GM21526 (cell line): ENCODE data around the gene SOCS7.
"Not testable (repeated sequence)": the region's sequence is repeated elsewhere in the genome, so short reads cannot be mapped to it uniquely, and the experiment has no call there.

Experiments
- ATAC-seq: cut with Tn5 transposase; IDR thresholded peaks from one replicate; pipeline ENCODE4 v1.9.1; 2021; ENCODE audit warnings: moderate library complexity; ENCODE audit not compliant: unreplicated experiment, low FRiP score

Gene SOCS7

DNA sequence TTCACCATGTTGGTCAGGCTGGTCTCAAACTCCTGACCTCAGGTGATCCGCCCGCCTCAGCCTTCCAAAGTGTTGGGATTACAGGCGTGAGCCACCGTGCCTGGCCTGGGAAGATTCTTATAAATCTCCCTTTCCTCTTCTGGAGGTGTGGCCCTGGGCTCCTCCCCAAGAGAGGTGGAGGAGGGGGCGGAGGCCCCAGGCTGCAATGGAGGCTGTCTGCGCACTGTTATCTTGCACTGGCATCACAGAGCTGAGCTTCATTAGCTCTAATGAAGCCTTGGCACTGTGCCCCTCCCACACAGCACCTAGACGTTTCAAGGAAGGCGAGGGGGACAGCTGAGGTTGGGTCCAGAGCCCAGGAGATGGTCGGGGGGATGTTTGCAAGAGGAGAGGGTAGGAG is 84.2 kb downstream of the SOCS7 start:
- ATAC-seq, result no peak

DNA sequence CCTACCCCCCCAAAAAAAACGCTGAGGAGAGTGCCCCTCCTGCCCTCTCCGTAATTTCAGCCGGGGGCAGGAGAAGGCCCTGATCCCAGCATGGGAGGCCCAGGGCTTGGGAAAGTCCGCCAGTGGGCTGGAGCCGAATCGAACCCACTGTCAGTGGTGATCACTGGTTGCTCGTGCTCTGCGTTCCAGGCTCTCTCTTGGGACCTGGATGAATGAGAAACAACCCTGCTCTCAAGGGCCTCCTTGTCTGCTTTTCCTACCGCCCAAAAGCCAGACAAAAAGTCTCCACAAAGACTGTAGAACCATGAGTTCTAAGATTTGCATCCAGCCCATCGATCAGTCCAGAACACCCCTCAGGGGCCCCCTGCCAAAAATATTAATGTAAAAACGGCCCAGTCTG is 84.7 kb downstream of the SOCS7 start:
- ATAC-seq, result no peak

DNA sequence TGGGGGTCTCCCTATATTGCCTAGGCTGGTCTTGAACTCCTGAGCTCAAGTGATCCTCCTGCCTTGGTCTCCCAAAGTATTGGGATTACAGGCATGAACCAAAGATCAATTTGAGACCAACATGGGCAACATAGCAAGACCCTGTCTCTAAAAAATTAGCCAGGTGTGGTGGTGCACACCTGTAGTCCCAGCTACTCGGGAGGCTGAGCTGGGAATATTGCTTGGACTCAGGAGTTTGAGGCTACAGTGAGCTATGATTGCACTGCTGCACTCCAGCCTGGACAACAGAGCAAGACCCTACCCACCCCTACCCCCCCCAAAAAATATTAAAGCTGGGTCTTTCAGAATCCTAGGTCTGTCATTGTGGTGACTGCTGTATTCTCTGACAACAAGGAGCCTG is 85.7 kb downstream of the SOCS7 start:
- ATAC-seq, result not testable (repeated sequence)

- no peak for ATAC-seq
These were observed 87.8 kb downstream of the SOCS7 start for GRCh38 chr17:38439436-38439835.

GRCh38 chr17:38440614-38441397 is 89.2 kb downstream of the SOCS7 start:
- ATAC-seq, result no peak

GRCh38 chr17:38441429-38442061 is 89.9 kb downstream of the SOCS7 start:
- no peak for ATAC-seq

DNA sequence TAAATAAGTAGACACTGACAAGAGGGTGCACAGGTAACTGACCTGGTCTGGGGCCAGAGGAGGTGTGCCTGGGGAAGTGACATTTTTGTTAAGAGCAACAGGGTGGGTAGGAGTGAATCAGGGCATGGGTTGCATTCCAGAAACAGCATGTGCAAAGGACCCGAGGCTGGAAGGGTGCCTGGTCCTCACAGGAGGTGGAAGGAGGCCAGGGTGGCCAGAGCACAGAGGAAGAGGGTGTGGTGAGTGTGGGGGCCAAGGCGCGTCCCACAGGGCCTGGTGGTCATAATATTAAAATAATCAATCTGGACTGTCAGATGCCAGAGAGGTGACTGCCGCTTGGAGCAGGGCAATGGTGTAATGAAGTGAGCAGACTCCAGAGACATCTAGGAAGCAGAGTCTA is 90.9 kb downstream of the SOCS7 start:
- no peak for ATAC-seq

DNA sequence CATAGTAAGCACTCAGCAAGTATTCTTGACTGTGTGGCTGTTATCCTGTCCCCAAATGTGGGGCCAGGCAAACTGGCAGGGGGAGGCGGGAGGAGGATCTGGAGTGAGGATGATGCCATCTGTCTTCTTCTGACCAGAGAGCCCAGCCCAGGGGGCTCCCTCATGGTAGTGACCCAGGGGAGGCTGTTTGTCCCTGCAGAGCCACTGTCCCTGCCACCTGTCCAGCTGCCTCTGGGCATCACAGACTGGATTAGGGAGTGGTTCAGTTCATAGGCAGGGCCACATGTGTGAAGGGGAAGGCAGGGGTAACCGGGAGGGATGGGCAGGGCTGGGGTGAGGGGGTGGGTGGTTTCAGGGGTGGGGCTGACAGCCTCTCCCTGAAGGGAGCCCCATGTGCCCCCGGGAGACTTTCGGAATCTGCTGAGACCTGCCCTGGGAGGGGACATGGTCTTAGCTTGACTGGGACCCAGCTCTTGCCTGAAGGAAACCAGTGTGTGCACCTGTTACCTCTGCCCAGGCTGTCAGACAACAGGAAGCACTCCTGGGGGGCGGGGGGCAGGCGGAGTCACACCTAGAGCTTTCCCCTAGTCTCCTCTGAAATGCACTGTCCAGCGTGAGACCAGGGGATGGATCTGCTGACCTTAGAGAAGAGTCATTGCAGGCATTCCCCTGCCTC is 91.8 kb downstream of the SOCS7 start:
- ATAC-seq, result no peak

DNA sequence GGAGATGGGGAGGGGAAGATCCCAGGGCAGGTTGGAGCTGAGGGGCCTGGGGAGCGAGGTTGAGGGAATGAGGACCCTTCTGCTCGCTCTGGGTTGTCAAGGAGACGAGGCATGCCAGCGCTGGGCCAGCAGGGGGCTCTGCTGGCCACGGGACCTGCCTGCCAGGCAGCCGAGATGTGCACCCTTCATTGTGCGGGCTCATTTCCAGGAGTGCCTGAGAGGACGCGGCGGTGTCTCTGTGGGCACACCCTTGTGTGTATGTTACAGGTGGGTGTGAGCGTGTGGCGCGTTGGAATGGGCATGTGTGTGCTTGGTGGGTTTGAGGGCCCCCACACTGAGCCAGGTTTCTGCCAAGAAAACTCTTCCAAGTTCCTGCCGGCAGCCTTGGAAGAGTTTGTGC is 92.5 kb downstream of the SOCS7 start:
- ATAC-seq, result no peak

GRCh38 chr17:38447502-38448085 is 96.0 kb downstream of the SOCS7 start:
- no peak for ATAC-seq

- no peak for ATAC-seq
These were observed 96.6 kb downstream of the SOCS7 start for GRCh38 chr17:38448208-38448771.

DNA sequence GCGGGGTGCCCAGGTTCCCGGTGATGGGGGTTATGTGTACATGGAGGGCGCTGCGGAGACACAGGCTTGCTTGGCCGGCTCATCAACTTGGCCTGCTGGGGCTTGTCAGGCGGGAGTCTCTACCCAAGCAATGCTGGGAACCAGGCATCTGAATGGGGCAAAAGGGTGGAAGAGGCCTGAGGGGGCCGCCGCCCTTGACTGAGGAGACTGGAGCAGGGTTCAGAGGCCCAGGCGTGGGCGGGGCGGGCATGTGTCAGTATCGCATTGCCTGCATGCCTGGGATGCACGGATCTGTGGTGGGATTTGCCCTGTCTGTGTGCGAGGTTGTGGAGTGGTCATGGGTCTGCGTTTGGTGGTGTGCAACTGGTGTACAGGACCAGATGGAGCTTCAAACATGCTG is 97.7 kb downstream of the SOCS7 start:
- no peak for ATAC-seq

DNA sequence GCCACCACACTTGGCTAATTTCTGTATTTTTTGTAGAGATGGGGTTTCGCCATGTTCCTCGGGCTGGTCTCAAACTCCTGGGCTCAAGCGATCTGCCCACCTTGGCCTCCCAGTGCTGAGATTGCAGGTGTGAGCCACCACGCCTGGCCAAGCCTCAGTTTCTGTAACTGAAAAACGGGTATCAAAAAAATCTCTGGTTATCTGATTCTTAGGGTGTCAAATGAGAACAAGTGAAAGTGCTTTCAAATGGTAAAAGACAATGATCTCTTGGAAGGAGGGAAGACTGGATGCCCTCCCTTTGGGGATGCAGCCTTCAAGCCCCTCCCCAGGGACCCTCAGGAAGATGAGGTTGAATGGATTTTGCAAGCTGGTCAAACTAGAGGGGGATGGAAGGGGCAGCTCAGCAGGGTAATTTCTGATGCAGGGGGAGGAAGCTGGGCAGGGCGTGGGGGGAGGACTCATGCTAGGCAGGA is 98.9 kb downstream of the SOCS7 start:
- ATAC-seq, result no peak

- ATAC-seq, result no peak
These were observed 99.6 kb downstream of the SOCS7 start for GRCh38 chr17:38451030-38451839.

DNA sequence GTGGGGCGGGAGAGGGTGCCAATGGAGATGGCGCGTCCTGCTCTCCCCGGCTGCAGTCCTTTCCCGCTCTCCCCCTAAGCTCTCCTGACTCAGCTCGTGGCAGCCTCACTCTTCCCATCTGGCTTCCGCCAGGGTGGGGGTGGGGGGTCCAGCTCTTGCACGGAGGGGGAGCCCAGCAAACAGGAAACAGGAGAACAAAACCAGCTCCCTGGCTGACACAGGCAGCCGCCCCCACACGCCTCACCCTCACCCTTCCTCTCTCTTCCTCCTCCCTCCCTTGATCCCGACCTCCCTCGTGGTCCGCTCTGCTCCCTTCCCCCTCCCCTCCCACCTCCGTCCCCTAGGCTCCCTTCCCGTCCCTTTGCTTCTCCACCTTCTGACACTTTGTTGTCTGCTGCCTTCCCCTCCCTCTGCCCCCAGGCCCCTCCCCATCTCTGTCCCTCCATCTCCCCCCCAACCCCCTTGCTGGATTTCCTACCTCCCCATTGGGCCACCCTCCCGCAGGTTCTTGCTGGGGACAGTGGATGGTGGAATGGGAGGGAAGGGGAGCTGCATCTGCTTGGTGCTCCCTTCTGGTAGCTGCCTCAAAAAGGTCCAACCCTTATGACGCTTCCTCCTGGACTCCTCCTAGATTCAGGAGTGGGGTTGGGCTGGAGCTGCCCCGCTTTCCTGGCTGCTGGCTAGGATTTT is 100.3 kb downstream of the SOCS7 start:
- no peak for ATAC-seq

DNA sequence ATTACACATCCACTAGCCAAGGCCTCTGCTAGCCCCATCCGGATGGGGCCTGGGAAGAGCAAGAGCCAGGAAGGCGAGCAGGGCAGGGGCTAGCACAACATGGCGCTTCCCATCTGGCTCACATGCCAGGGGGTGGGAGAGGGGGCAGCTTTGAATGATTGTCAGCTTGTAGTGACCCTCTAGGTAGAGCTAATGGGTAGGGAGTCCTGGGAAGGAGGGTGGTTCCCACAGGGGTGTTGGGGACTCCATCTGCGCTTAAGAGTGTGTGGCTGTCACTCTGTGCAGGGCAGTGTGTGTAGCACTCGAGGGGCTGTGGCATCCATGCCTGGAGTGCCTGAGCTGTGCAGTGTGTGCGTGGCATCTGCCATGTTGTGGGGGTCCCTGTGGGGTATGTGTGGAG is 101.1 kb downstream of the SOCS7 start:
- ATAC-seq, result no peak

GRCh38 chr17:38453951-38454421 is 102.3 kb downstream of the SOCS7 start:
- ATAC-seq, result no peak

DNA sequence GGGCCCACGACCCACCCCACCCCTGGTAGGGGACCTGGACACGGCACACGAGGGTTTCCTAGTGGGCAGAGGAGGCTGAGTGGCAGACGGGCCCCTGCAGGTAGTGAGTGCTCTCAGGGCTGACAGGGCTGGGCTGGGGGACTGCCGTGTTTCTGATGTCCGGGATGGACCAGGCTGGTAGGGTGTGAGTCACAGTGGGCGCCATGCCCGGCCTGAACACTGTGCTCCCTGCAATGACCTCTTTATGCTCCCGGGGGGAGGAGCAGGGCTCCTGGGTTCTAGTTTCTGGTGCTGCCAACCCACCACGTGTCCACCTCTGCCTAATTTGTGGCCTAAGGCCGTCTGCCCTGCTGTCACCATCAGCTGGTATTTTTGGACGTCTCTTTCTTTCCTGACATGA is 102.9 kb downstream of the SOCS7 start:
- ATAC-seq, result no peak
